Activated CD8-positive, alpha-beta T cell treated with anti-CD3 and anti-CD28 coated beads for 36 hours (primary cell): ENCODE measurements around the gene WNT7B. TPM values are rescaled to one million over a fixed set of nuclear protein-coding genes. Genes with fewer than 3 reads are reported as not detected.

ENCODE experiments used
- ATAC-seq: fragments of 200-7000 bp; cut with Tn5 transposase; one replicate; pipeline ENCODE4 v1.10.0; 2021; ENCODE audit warnings: mild to moderate bottlenecking, moderate library complexity
- CTCF ChIA-PET: fragments of 350-600 bp; sonication (Branson Sonifier 250); formaldehyde crosslinking; loops from one replicate; lab custom pipeline; 2021; ENCODE audit warnings: antibody characterized with exemption; lab: Charles Lee
- POLR2A ChIA-PET: fragments of 350-600 bp; sonication (Branson Sonifier 250); formaldehyde crosslinking; loops from one replicate; lab custom pipeline; 2021; ENCODE audit warnings: antibody characterized with exemption; lab: Charles Lee
- DNase-seq: peaks from one replicate; pipeline ENCODE4 v3.0.0-alpha.2; 2020
- H3K27ac Mint-ChIP-seq: one replicate; pipeline ENCODE4 v1.8.0; 2021; ENCODE audit warnings: mild to moderate bottlenecking, mixed read lengths
- H3K27me3 Mint-ChIP-seq: one replicate; pipeline ENCODE4 v1.8.0; 2021; ENCODE audit warnings: mixed read lengths
- H3K36me3 Mint-ChIP-seq: one replicate; pipeline ENCODE4 v1.8.0; 2021; ENCODE audit warnings: low read depth, mixed read lengths
- H3K4me1 Mint-ChIP-seq: one replicate; pipeline ENCODE4 v1.8.0; 2021; ENCODE audit warnings: low read depth, mixed read lengths
- H3K4me3 Mint-ChIP-seq: one replicate; pipeline ENCODE4 v1.8.0; 2021; ENCODE audit warnings: mild to moderate bottlenecking, moderate library complexity, mixed read lengths
- H3K9me3 Mint-ChIP-seq: one replicate; pipeline ENCODE4 v1.8.0; 2021; ENCODE audit warnings: mixed read lengths
- intact Hi-C: fragments of 100-400 bp; cut with micrococcal nuclease; formaldehyde crosslinking; loops from one replicate; pipeline ENCODE4 v1.10.0; 2022
- total RNA-seq, 2 experiments: library from RNA; stranded (reverse); gene quantifications; one replicate each; pipeline ENCODE4 v1.2.3, GENCODE V29; 2021
- TF ChIP-seq, protein P1 (sequence below): fragments of 200-600 bp; IDR thresholded peaks from one replicate; pipeline ENCODE4 v1.8.0; 2022; ENCODE audit warnings: antibody characterized with exemption, mild to moderate bottlenecking

The WNT7B gene
- total RNA-seq, 2 experiments from 2014 or later = not detected

DNA sequence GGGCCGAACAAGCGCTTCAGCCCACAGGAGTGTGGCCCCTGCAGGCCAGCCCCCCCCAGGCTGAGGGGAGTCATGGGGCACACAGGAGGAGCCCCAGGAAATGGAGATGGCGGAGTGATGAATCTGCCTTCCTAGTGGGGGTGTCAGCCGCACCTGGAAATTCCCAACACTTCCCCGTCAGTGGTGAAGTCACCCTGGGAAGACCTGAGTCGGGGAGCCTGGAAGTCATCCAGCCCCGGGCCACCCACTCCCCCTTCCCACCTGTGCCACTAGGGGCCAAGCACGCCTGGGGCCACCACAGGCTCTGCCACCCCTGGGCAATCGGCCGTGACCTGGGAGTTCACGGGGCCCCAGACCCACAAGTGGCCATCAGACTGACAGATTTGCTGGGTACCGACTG, 12.6 kb downstream of the WNT7B start:
- no peak for DNase-seq
- intact Hi-C loops = no loop called here
- Mint-ChIP-seq H3K27ac (no peak overlapping the region), H3K9me3 (no peaks in the 10 kb centered on the region), H3K27me3 (peaks cover 14% of the 10 kb centered on the region), H3K4me1 (no peaks in the 10 kb centered on the region), H3K36me3 (no peaks in the 10 kb centered on the region), H3K4me3 (no peak overlapping the region)
- ChIA-PET CTCF (no interaction called here), POLR2A (no interaction called here)
- no peak for ATAC-seq
- TF ChIP-seq, protein P1, sequence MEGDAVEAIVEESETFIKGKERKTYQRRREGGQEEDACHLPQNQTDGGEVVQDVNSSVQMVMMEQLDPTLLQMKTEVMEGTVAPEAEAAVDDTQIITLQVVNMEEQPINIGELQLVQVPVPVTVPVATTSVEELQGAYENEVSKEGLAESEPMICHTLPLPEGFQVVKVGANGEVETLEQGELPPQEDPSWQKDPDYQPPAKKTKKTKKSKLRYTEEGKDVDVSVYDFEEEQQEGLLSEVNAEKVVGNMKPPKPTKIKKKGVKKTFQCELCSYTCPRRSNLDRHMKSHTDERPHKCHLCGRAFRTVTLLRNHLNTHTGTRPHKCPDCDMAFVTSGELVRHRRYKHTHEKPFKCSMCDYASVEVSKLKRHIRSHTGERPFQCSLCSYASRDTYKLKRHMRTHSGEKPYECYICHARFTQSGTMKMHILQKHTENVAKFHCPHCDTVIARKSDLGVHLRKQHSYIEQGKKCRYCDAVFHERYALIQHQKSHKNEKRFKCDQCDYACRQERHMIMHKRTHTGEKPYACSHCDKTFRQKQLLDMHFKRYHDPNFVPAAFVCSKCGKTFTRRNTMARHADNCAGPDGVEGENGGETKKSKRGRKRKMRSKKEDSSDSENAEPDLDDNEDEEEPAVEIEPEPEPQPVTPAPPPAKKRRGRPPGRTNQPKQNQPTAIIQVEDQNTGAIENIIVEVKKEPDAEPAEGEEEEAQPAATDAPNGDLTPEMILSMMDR = no peak

- no peaks in the 10 kb centered on the region for H3K4me1 Mint-ChIP-seq
- no peaks in the 10 kb centered on the region for H3K36me3 Mint-ChIP-seq
- no peak overlapping the region for H3K4me3 Mint-ChIP-seq
- POLR2A ChIA-PET = no interaction called here
- CTCF ChIA-PET = no interaction called here
- H3K27me3 Mint-ChIP-seq = peaks cover 13% of the 10 kb centered on the region
- no peak overlapping the region for H3K27ac Mint-ChIP-seq
- ATAC-seq (no peak), DNase-seq (no peak)
- intact Hi-C loops = no loop called here
- TF ChIP-seq, protein P1 = no peak
- no peaks in the 10 kb centered on the region for H3K9me3 Mint-ChIP-seq
Measured at GRCh38 chr22:45963821-45964220, 13.1 kb downstream of the WNT7B start.

GRCh38 chr22:45962756-45963324, 14.1 kb downstream of the WNT7B start:
- POLR2A ChIA-PET = no interaction called here
- DNase-seq (no peak), ATAC-seq (no peak)
- intact Hi-C loops = no loop called here
- no peaks in the 10 kb centered on the region for H3K4me1 Mint-ChIP-seq
- CTCF ChIA-PET = no interaction called here
- H3K9me3 Mint-ChIP-seq = no peaks in the 10 kb centered on the region
- H3K4me3 Mint-ChIP-seq = no peak overlapping the region
- no peak overlapping the region for H3K27ac Mint-ChIP-seq
- TF ChIP-seq, protein P1 = no peak
- no peaks in the 10 kb centered on the region for H3K36me3 Mint-ChIP-seq
- H3K27me3 Mint-ChIP-seq = peaks cover 4% of the 10 kb centered on the region

DNA sequence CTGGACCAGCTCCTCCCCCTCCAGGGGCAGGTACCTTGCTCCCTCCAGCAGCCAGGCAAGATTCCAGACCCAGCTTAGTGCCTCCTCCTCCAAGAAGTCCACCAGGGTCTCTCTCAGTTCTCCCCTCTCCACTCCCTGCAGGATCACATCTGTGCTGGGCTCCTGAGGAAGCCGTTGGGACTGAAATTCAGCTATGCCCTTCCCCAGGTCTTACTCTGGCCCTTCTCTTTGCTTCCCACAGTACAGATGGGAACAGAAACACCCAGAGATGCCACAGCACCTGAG, 14.6 kb downstream of the WNT7B start:
- DNase-seq = no peak
- peaks cover 4% of the 10 kb centered on the region for H3K27me3 Mint-ChIP-seq
- ChIA-PET CTCF (no interaction called here), POLR2A (no interaction called here)
- H3K27ac Mint-ChIP-seq = no peak overlapping the region
- H3K4me1 Mint-ChIP-seq = no peaks in the 10 kb centered on the region
- ATAC-seq = no peak
- H3K36me3 Mint-ChIP-seq = no peaks in the 10 kb centered on the region
- H3K9me3 Mint-ChIP-seq = no peaks in the 10 kb centered on the region
- intact Hi-C loops = no loop called here
- TF ChIP-seq, protein P1 = no peak
- no peak overlapping the region for H3K4me3 Mint-ChIP-seq

DNA sequence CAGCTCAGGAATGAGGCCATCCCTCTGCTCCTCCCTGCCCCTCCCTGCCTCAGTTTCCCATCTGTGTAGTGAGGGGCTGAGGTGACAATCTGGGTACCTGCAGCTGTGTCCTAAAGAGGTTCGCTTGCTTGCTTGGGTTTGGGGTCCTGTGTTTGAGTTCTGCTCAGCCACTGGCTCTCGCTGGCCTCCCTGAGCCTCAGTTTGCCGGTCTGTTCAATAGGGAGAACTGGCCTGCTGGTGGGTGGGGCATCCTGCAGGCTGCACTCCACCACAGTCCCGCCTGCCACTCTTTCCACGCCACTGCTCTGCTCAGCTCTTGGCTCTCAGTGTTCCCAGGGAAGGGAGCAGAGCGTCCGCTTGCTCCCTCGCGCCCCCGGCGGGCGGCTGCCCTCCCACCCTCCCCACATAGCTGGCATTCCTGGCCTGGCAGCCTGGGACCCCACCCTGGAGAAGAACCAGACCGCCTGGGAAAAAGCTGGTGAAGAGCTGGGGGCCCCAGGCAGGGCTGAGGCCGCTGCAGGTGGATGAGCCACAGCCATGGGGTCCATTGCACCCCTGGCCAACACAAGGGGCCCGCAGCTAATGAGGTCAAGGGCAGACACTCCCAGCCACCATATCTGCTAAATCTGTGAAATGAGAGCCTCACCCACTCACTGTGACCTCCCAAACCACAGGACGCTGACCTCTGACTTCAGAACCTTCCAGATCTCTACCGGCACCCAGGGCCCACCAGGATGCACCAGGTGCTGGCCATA, 15.1 kb downstream of the WNT7B start:
- intact Hi-C loops = no loop called here
- ATAC-seq (no peak), DNase-seq (no peak)
- Mint-ChIP-seq H3K9me3 (no peaks in the 10 kb centered on the region), H3K36me3 (no peaks in the 10 kb centered on the region), H3K4me1 (no peaks in the 10 kb centered on the region), H3K27me3 (peaks cover 4% of the 10 kb centered on the region), H3K4me3 (no peak overlapping the region), H3K27ac (no peak overlapping the region)
- ChIA-PET POLR2A (no interaction called here), CTCF (no interaction called here)
- TF ChIP-seq, protein P1 = no peak
